HCT116 (cell line): Measurements from ENCODE around the gene PPIL6. TPM values are rescaled to one million over a fixed set of nuclear protein-coding genes. Genes with fewer than 3 reads are reported as not detected.

Source experiments
- ATAC-seq: fragments of 200-7000 bp; cut with Tn5 transposase; 2 replicates; pipeline ENCODE4 v1.9.1; 2020; ENCODE audit warnings: mild to moderate bottlenecking, moderate library complexity
- BruUV-seq: library from RNA; stranded (reverse); fragments of 400-500 nt; replicated peaks from 2 replicates; lab custom pipeline; 2021; lab: Mats Ljungman, UMichigan
- CTCF ChIA-PET: fragments of 300-600 bp; sonication (Branson Sonifier 250); formaldehyde crosslinking; loops from one replicate; lab custom pipeline; 2021; ENCODE audit warnings: antibody characterized with exemption; lab: Charles Lee
- POLR2A ChIA-PET: fragments of 300-600, 350-600 bp; sonication (Branson Sonifier 250); formaldehyde crosslinking; loops from one replicate; lab custom pipeline; 2021; ENCODE audit warnings: antibody characterized with exemption; lab: Charles Lee
- RAD21 ChIA-PET, 2 experiments: fragments of 300-600 bp; sonication (Branson Sonifier 250); formaldehyde crosslinking; loops; one replicate each; lab custom pipeline; 2023; ENCODE audit warnings: low total read pairs in 2 of 2; ENCODE audit not compliant: uncharacterized antibody in 2 of 2, unreplicated experiment in 2 of 2, low non-redundant PET in 1 of 2; lab: Charles Lee
- DNase-seq: peaks from one replicate; pipeline ENCODE4 v3.0.0-alpha.2; 2010; ENCODE audit warnings: low read depth, low spot score
- H2AFZ ChIP-seq: fragments of 200-600 bp; shearing (Covaris generic), sonication (generic); 2 replicates; pipeline ENCODE4 v1.6.1; 2017; ENCODE audit warnings: low read depth, mixed run types, mixed read lengths, antibody characterized with exemption, low read length; ENCODE audit not compliant: poor library complexity, severe bottlenecking
- H3K27ac ChIP-seq: 2 replicates; pipeline ENCODE4 v1.5.1; 2012; ENCODE audit warnings: low read depth, low read length
- H3K27me3 ChIP-seq: fragments of 200-600 bp; sonication (generic); 2 replicates; pipeline ENCODE4 v1.6.1; 2016; ENCODE audit warnings: mixed run types, low read length, mixed read lengths; ENCODE audit not compliant: insufficient read depth
- H3K36me3 ChIP-seq, 2 experiments: fragments of 200-500 bp in 1 of 2; fragments of 200-600 bp in 1 of 2; sonication (Bioruptor generic) in 1 of 2; sonication (generic) in 1 of 2; 2 replicates each; pipeline versions ENCODE4 v1.5.1 to v1.6.1; 2014 to 2016; ENCODE audit warnings: low read length in 2 of 2, inconsistent platforms in 1 of 2, mixed read lengths in 1 of 2, mixed run types in 1 of 2; ENCODE audit not compliant: insufficient read depth in 2 of 2, control insufficient read depth in 1 of 2
- H3K4me1 ChIP-seq, 2 experiments: fragments of 200-600 bp in 1 of 2; sonication (generic) in 1 of 2; 2 replicates each; pipeline versions ENCODE4 v1.5.1 to v1.6.1; 2012 to 2017; ENCODE audit warnings: low read length in 2 of 2, inconsistent platforms in 1 of 2, mild to moderate bottlenecking in 1 of 2, mixed read lengths in 1 of 2, mixed run types in 1 of 2, moderate library complexity in 1 of 2; ENCODE audit not compliant: insufficient read depth in 2 of 2, control insufficient read depth in 1 of 2
- H3K4me2 ChIP-seq: fragments of 200-600 bp; sonication (generic); 2 replicates; pipeline ENCODE4 v1.6.1; 2017; ENCODE audit warnings: mixed run types, low read length, mixed read lengths
- H3K4me3 ChIP-seq, 2 experiments: fragments of 200-600 bp in 1 of 2; sonication (generic) in 1 of 2; replicated peaks in 1 of 2; 2 replicates each; pipeline ENCODE4 v1.5.1; 2011 to 2016; ENCODE audit warnings: low read length in 2 of 2, control low read depth in 1 of 2, low read depth in 1 of 2, mild to moderate bottlenecking in 1 of 2, mixed read lengths in 1 of 2, mixed run types in 1 of 2
- H3K79me2 ChIP-seq: fragments of 200-600 bp; sonication (generic); 2 replicates; pipeline ENCODE4 v1.6.1; 2017; ENCODE audit warnings: mild to moderate bottlenecking, mixed run types, low read length, moderate library complexity, mixed read lengths; ENCODE audit not compliant: insufficient read depth
- H3K9ac ChIP-seq: fragments of 200-600 bp; sonication (generic); 2 replicates; pipeline ENCODE4 v1.6.1; 2016; ENCODE audit warnings: low read length, mixed read lengths
- H3K9me2 ChIP-seq: fragments of 200-600 bp; sonication (generic), shearing (Covaris generic); 2 replicates; pipeline ENCODE4 v1.6.1; 2017; ENCODE audit warnings: mixed run types, mild to moderate bottlenecking, moderate library complexity; ENCODE audit not compliant: insufficient read depth
- H3K9me3 ChIP-seq, 2 experiments: fragments of 200-500 bp in 1 of 2; fragments of 200-600 bp in 1 of 2; sonication (Bioruptor generic) in 1 of 2; sonication (generic) in 1 of 2; 2 replicates each; pipeline ENCODE4 v1.6.1; 2014 to 2017; ENCODE audit warnings: low read length in 2 of 2, mixed read lengths in 2 of 2, inconsistent platforms in 1 of 2, low read depth in 1 of 2, mild to moderate bottlenecking in 1 of 2, mixed run types in 1 of 2, moderate library complexity in 1 of 2; ENCODE audit not compliant: control insufficient read depth in 1 of 2, insufficient read depth in 1 of 2
- H4K20me1 ChIP-seq: fragments of 200-600 bp; sonication (generic), shearing (Covaris generic); 2 replicates; pipeline ENCODE4 v1.6.1; 2017; ENCODE audit warnings: mixed run types, mild to moderate bottlenecking, moderate library complexity; ENCODE audit not compliant: insufficient read depth
- CBX3 ChIP-seq: IDR thresholded peaks from 2 replicates; pipeline ENCODE4 v1.6.1; 2012; ENCODE audit warnings: low read depth
- CTCF ChIP-seq, 3 experiments: fragments of 200-600 bp in 1 of 3; sonication (generic) in 1 of 3; IDR thresholded peaks in 2 of 3; conservative IDR thresholded peaks in 1 of 3; 2 replicates each; pipeline ENCODE4 v1.5.1; 2012 to 2017; ENCODE audit warnings: low read depth in 2 of 3, low read length in 2 of 3, antibody characterized with exemption in 1 of 3, borderline replicate concordance in 1 of 3, control low read depth in 1 of 3, mild to moderate bottlenecking in 1 of 3, mixed read lengths in 1 of 3, mixed run types in 1 of 3, moderate library complexity in 1 of 3; ENCODE audit not compliant: insufficient read depth in 1 of 3
- EZH2 ChIP-seq: fragments of 200-600 bp; sonication (generic); IDR thresholded peaks from 2 replicates; pipeline ENCODE4 v1.6.1; 2017; ENCODE audit warnings: antibody characterized with exemption, mixed run types
- POLR2A ChIP-seq: IDR thresholded peaks from 2 replicates; pipeline ENCODE4 v1.7.0; 2011; ENCODE audit warnings: borderline replicate concordance; ENCODE audit not compliant: insufficient read depth, insufficient read length; ENCODE audit errors: extremely low read depth
- SRF ChIP-seq: IDR thresholded peaks from 2 replicates; pipeline ENCODE4 v1.6.1; 2012; ENCODE audit warnings: low read depth
- TCF7L2 ChIP-seq: IDR thresholded peaks from 2 replicates; pipeline ENCODE4 v1.7.0; 2011; ENCODE audit warnings: borderline replicate concordance, inconsistent platforms; ENCODE audit not compliant: insufficient read depth, insufficient read length; ENCODE audit errors: extremely low read depth
- YY1 ChIP-seq: IDR thresholded peaks from 2 replicates; pipeline ENCODE4 v1.6.1; 2011; ENCODE audit warnings: low read length, low read depth, moderate library complexity, mild to moderate bottlenecking; ENCODE audit not compliant: insufficient replicate concordance; ENCODE audit errors: extremely low read depth
- ZFX ChIP-seq: fragments of 450-650 bp; IDR thresholded peaks from 2 replicates; pipeline ENCODE4 v1.6.1; 2017
- intact Hi-C: fragments of 100-400 bp; cut with micrococcal nuclease; formaldehyde crosslinking; loops from 2 replicates; pipeline ENCODE4 v1.10.0; 2022
- total RNA-seq: library from RNA; stranded (reverse); gene quantifications from one replicate; pipeline ENCODE4 v1.2.1, GENCODE V29; 2021; ENCODE audit not compliant: unreplicated experiment
- TF ChIP-seq, protein P1 (sequence below): IDR thresholded peaks from 2 replicates; pipeline ENCODE4 v1.6.1; 2012
- TF ChIP-seq, protein P2 (sequence below): IDR thresholded peaks from 2 replicates; pipeline ENCODE4 v1.6.1; 2012; ENCODE audit warnings: low read depth

Gene PPIL6
- total RNA-seq, 1 experiment from 2014 or later, result 3.3 TPM

DNA sequence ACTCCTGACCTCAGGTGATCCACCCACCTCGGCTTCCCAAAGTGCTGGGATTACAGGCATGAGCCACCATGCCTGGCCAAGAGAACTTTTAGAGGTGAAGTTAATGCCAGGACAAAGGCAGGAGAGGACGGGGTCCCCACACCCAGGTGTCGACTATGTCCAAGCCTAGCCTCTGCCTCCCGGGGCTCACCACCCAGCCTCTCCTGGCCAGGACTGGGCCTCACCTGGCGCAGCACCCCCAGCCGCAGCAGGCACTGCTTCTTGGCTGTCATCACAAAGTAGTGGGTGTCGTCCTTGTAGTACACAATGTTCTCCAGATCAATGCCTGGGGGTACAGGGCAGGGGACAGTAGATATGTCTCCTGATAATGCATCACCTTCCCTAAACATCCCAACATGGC, 10.9 kb upstream of the PPIL6 start:
- no peaks in the 10 kb centered on the region for H4K20me1 ChIP-seq
- ChIA-PET CTCF (no interaction called here), RAD21 (no interaction called here), POLR2A (no interaction called here)
- no peak overlapping the region for H3K9ac ChIP-seq
- peaks cover 4 to 18% of the 10 kb centered on the region in 2 experiments; a peak in 3 of 4 replicates for H3K4me1 ChIP-seq
- DNase-seq (no peak), ATAC-seq (no peak)
- H3K4me3 ChIP-seq, result no peak overlapping the region
- intact Hi-C loops, result no loop called here
- no peaks in the 10 kb centered on the region for H3K9me2 ChIP-seq
- no peak overlapping the region for H3K27ac ChIP-seq
- H3K27me3 ChIP-seq, result no peaks in the 10 kb centered on the region
- H3K4me2 ChIP-seq, result no peak overlapping the region
- TF ChIP-seq SRF, result no peak
- TF ChIP-seq, protein P1, sequence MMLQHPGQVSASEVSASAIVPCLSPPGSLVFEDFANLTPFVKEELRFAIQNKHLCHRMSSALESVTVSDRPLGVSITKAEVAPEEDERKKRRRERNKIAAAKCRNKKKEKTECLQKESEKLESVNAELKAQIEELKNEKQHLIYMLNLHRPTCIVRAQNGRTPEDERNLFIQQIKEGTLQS, result no peak
- no peak for TF ChIP-seq YY1
- no peak for TF ChIP-seq EZH2
- TF ChIP-seq CTCF (IDR thresholded peaks at IDR 0.05 in 2 of 3, conservative IDR thresholded peaks at IDR 0.05 in 1 of 3; ENCODE audit: borderline replicate concordance in 1 of 3, insufficient read depth in 1 of 3, low read depth in 2 of 3, low read length in 2 of 3), result no peak
- TF ChIP-seq ZFX, result no peak
- TF ChIP-seq, protein P2, sequence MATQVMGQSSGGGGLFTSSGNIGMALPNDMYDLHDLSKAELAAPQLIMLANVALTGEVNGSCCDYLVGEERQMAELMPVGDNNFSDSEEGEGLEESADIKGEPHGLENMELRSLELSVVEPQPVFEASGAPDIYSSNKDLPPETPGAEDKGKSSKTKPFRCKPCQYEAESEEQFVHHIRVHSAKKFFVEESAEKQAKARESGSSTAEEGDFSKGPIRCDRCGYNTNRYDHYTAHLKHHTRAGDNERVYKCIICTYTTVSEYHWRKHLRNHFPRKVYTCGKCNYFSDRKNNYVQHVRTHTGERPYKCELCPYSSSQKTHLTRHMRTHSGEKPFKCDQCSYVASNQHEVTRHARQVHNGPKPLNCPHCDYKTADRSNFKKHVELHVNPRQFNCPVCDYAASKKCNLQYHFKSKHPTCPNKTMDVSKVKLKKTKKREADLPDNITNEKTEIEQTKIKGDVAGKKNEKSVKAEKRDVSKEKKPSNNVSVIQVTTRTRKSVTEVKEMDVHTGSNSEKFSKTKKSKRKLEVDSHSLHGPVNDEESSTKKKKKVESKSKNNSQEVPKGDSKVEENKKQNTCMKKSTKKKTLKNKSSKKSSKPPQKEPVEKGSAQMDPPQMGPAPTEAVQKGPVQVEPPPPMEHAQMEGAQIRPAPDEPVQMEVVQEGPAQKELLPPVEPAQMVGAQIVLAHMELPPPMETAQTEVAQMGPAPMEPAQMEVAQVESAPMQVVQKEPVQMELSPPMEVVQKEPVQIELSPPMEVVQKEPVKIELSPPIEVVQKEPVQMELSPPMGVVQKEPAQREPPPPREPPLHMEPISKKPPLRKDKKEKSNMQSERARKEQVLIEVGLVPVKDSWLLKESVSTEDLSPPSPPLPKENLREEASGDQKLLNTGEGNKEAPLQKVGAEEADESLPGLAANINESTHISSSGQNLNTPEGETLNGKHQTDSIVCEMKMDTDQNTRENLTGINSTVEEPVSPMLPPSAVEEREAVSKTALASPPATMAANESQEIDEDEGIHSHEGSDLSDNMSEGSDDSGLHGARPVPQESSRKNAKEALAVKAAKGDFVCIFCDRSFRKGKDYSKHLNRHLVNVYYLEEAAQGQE, result no peak
- TF ChIP-seq TCF7L2, result no peak
- TF ChIP-seq CBX3, result no peak
- no peak for TF ChIP-seq POLR2A
- TF ChIP-seq, all 23 proteins: peak for 0
- no peak overlapping the region for H2AFZ ChIP-seq
- no TSS peak for BruUV-seq
- H3K36me3 ChIP-seq, result peaks cover 0 to 5% of the 10 kb centered on the region in 2 experiments; a peak in 1 of 4 replicates
- H3K79me2 ChIP-seq, result no peaks in the 10 kb centered on the region
- no peaks in the 10 kb centered on the region for H3K9me3 ChIP-seq
